Inflammatory macrophage (primary cell): ENCODE measurements around the gene CLPTM1L.
A peak's percentile ranks its signal among the peaks of the same experiment; 100 is the strongest.
"Not testable (repeated sequence)": the region's sequence is repeated elsewhere in the genome, so short reads cannot be mapped to it uniquely, and the experiment has no call there.

Experiments used
- DNase-seq, 2 donors: peaks; one replicate each; pipeline ENCODE4 v3.0.0-alpha.2; 2020 to 2022

The CLPTM1L gene

DNA sequence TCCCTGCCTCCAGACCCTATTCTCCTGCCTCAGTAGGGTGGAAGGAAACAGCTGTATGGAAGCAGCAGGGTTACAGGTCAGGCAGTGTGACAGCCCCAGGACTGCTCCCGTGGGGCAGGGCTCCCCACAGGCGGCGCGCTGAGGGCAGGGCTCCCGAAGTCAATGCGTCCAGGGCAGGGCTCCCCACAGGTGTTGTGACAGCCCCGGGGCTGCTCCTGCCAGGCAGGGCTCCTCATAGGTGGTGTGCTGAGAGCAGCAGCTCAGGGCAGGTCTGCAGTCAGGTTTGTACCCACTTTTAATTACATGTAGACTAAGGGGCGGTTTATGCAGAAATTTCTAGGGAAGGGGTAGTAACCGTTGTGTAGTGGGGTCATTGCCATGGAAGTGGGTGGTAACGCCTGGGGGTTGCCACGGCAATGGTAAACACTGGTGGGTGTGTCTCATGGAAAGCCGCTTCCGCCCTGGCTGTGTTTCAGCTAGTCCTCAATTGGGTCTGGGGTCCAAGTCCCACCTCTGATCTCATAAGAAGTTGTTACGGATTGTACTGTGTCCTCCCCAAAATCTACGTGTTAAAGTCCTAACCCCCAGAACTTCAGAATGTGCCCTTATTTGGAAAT is 33.4 kb downstream of the CLPTM1L start:
- no peak for DNase-seq

DNA sequence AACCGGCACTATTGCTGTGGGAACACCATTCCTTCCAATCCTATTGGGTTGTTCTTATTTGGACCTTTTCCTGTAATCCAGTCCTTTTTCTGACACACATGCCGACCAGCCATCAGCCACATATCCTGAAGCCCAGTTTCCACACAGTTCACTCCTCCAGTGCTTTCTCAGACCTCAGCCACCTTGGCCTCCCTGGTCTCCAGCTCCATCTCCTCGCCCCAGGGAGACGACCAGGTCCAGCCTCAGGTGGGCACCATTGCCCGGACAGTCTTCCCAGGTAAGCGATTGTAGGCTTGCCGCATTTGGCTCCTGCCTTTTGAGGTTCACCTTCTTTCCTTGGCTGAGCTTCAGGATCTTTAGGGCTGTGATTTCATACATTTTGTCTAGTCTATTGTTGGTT is 34.8 kb downstream of the CLPTM1L start:
- DNase-seq, result no peak

DNA sequence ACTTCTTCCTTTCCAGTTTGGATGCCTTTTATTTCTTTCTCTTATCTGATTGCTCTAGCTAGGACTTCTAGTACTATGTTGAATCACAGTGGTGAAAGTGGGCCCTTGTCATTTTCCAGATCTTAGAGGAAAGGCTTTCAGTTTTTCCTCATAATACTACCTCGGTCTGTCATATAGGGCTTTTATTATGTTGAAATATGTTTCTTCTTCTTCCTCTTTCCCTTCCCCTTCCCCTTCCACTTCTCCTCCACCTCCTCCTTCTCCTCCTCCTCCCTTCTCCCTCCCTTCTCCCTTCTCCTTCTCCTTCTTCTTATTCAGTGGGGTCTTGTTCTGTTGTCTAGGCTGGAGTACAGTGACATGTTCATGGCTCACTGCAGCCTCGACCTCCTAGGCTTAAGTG is 40.9 kb downstream of the CLPTM1L start:
- DNase-seq, result peak in 1 of 2 donors; percentile 22

DNA sequence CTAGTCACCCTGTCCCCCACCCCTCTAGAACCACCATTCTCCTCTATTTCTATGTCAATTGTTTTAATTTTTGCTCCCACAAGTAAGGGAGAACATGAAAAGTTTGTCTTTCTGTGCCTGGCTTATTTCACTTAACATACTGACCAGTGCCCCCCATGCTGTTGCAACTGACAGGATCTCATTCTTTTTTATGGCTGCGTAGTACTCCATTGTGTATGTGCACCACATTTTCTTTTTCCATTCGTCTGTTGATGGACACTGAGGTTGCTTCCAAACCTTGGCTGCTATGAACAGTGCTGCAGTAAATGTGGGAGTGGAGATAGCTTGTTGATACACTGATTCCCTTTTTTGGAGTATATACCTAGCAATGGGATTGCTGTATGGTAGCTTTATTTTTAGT is 42.6 kb downstream of the CLPTM1L start:
- DNase-seq, result no peak

DNA sequence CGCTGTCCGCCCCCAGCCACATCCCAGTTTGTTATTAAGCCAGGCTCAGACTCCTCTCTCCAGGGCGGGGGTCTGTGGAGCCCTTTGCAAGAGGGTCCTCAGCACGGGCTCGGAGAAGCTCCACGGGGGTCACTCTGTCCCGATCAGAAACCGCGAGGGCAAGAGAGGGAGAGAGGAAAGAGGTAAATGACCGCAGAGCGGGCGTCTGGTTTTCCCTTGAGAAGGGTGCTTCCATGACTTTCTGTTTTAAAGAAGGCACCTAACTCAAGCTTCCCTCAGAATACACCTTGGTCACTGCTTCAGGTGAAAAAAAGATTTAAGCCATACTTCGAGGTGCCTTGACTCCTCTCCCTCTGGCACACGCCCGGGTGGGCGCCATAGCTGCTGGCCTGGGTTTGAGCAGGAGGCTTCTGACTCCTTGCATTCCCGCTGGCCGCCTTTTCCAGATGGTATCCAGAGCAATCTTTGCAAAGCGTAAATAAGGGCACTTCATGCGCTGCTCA is 44.3 kb downstream of the CLPTM1L start:
- no peak for DNase-seq

DNA sequence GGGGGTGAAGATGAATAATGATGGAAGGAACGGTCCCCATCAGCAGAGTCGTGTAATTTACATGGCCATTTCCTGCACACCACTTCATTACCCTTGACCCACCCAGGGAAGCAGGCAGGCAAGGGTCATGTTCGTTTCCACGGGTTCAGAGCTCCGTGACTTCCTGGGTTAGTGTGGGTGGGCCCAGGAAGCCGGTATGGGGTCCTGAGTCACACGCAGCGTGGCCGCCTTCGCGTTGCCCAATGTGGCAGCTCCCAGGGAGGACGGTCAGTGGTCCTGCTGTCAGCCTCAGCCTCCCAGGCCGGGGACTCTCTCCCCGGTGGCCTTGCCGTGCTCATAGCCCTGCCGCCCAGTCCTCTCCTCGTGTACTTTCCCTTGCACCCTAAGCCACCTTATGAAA is 44.9 kb downstream of the CLPTM1L start:
- DNase-seq, result no peak

DNA sequence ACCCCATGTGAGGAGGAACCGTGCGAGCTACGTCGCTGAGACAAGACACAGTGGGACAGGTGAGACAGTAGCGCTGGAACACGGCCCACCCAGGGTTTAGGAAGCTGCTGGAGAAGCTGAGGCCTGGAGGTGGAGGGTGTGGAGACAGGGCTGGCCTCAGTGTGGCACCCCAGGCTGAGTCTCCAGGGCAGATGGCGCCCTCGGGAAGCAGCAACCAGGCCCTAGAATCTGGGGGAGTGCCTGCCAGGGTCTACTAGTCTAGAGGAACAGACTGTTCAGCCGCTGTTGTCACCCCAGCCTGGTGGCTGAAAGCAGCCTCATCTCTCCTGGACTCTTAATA is 45.4 kb downstream of the CLPTM1L start:
- no peak for DNase-seq

DNA sequence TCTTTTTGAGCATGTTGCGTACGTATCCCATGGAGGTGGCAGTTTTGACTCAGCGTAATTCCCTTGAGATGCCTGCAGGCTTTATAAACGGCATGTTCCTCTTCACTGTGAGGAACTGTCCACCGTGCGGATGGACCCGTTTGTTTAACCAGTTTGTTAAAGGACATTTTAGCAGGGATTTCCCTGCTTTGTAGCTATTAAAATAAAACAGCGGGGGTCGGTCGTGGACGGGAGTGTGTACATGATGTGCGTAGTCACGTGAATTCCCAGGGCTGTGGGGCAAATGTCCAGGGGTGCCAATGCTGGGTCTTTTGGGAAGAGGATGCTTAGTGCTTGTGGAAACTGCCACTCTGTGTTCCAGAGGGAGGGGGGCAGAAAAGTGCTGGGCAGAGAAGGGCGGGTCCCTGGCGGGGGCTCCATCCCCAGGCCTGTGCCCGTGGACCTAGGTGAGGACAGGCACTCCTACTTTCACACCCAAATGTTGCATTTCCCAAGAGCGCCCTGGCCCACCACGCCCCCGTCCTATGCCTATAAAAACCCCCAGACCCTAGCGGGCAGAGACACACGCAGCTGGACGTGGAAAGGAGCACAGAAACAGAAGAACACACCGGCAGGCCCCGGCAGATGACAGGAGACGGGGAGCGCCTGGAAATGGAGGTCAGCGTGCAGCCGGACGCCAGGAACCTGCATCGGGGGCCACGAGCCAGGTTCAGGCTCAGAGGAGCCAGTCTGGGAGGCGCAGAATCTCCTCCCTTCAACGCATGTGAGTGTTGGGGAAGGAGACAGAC is 46.0 kb downstream of the CLPTM1L start:
- DNase-seq, result no peak

DNA sequence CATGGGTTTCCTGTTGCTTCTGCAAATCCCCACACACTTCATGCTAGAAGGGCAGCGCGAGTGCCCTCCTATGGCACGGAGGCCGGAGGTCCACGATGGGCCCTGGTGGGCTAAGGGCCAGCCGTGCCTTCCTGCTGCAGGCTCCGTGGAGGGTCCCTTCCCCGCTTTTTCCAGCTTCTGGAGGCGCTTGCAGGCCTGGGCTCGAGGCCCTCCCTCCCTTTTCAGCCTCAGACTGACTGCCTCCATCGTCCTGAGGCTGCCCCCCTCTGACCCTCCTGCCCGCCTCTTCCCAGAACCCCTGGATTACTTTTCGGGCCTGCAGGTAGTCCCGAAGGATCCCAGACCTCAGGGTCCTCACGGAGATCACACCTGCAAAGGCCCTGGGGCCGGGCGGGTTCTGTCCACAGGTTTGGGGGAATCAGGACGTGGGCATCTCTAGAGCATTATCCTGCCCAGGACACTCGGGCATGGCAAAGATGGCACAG is 46.8 kb downstream of the CLPTM1L start:
- no peak for DNase-seq

DNA sequence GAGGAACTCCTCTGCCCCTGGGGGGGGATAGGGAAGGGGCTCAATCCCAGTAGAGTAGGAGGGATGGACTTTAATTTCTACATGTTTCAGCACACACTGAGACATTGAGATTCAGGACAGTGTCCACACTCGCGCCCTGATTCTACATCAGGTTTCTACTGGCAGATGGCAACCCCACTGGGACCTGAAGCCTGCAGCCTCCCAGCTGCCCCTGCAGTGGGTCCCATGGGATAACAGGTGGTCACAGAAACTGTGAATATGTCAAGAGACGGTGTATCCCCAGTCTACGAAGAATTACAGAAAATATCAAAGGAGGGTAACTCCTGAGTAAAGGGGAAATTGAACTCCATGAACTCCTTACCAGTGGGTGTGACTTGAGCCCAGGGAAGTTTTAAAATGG is 47.7 kb downstream of the CLPTM1L start:
- no peak for DNase-seq

DNA sequence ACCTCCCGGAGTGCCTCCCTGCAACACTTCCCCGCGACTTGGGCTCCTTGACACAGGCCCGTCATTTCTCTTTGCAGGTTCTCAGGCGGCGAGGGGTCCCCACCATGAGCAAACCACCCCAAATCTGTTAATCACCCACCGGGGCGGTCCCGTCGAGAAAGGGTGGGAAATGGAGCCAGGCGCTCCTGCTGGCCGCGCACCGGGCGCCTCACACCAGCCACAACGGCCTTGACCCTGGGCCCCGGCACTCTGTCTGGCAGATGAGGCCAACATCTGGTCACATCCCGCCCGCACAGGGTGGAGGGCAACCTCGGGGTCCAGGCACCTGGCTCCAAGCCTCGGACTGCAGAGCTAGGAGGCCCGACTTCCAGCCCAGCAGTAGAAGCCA is 49.3 kb downstream of the CLPTM1L start:
- DNase-seq, result no peak

DNA sequence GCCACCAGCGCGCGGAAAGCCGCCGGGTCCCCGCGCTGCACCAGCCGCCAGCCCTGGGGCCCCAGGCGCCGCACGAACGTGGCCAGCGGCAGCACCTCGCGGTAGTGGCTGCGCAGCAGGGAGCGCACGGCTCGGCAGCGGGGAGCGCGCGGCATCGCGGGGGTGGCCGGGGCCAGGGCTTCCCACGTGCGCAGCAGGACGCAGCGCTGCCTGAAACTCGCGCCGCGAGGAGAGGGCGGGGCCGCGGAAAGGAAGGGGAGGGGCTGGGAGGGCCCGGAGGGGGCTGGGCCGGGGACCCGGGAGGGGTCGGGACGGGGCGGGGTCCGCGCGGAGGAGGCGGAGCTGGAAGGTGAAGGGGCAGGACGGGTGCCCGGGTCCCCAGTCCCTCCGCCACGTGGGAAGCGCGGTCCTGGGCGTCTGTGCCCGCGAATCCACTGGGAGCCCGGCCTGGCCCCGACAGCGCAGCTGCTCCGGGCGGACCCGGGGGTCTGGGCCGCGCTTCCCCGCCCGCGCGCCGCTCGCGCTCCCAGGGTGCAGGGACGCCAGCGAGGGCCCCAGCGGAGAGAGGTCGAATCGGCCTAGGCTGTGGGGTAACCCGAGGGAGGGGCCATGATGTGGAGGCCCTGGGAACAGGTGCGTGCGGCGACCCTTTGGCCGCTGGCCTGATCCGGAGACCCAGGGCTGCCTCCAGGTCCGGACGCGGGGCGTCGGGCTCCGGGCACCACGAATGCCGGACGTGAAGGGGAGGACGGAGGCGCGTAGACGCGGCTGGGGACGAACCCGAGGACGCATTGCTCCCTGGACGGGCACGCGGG is 49.9 kb downstream of the CLPTM1L start, which contains the start of gene TERT:
Gene TERT (minus strand): TSS at position 234 of the 815 bp plus-strand sequence. CDS start 79 bp downstream, at position 155.
- no peak for DNase-seq

DNA sequence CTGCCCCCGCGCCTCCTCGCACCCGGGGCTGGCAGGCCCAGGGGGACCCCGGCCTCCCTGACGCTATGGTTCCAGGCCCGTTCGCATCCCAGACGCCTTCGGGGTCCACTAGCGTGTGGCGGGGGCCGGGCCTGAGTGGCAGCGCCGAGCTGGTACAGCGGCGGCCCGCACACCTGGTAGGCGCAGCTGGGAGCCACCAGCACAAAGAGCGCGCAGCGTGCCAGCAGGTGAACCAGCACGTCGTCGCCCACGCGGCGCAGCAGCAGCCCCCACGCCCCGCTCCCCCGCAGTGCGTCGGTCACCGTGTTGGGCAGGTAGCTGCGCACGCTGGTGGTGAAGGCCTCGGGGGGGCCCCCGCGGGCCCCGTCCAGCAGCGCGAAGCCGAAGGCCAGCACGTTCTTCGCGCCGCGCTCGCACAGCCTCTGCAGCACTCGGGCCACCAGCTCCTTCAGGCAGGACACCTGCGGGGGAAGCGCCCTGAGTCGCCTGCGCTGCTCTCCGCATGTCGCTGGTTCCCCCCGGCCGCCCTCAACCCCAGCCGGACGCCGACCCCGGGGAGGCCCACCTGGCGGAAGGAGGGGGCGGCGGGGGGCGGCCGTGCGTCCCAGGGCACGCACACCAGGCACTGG is 50.6 kb downstream of the CLPTM1L start:
- DNase-seq, result no peak

DNA sequence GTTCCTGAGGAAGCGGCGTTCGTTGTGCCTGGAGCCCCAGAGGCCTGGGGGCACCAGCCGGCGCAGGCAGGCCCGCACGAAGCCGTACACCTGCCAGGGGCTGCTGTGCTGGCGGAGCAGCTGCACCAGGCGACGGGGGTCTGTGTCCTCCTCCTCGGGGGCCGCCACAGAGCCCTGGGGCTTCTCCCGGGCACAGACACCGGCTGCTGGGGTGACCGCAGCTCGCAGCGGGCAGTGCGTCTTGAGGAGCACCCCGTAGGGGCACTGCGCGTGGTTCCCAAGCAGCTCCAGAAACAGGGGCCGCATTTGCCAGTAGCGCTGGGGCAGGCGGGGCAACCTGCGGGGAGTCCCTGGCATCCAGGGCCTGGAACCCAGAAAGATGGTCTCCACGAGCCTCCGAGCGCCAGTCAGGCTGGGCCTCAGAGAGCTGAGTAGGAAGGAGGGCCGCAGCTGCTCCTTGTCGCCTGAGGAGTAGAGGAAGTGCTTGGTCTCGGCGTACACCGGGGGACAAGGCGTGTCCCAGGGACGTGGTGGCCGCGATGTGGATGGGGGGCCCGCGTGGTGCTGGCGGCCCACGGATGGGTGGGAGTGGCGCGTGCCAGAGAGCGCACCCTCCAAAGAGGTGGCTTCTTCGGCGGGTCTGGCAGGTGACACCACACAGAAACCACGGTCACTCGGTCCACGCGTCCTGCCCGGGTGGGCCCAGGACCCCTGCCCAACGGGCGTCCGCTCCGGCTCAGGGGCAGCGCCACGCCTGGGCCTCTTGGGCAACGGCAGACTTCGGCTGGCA is 51.3 kb downstream of the CLPTM1L start:
- no peak for DNase-seq

DNA sequence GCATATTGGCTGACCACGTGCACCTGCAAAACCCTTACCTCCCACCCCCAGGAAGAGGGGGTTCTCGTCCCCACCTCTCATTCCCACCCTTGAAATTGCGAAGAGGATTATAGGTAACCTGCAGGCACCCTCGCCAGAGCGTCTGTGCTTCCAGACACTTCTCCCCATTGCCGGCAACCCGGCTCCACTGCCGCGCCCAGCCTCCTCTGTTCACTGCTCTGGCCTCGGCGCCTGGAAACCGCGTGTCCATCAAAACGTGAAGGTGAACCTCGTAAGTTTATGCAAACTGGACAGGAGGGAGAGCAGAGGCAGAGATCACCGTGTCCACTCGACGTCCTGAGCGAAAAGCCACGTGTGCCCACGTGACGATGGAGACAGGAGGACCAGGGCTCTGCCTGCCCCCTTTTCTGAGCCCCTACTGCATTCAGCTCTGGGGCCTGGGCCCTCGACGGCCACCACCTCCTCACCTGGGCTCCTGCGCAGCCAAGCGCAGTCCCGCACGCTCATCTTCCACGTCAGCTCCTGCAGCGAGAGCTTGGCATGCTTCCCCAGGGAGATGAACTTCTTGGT is 52.0 kb downstream of the CLPTM1L start:
- DNase-seq, result no peak

DNA sequence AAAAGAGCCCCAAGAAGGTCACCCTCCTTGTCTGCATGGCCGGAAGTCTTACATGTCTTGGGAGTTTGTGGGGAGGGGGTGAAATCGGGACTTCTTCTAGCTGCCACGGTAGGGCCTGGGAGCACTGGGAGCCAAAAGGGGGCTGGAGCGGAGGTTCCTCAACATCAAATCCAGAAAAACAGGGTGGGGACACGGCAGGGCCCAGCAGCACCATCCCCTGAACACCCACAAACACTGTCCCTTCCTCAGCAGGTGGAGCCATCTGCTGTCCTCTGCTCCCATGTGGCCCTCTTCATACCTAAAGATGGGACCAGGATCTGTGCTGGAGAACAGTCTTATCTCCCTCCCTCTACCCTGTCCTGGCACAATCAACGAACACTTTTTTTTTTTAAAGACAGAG is 52.8 kb downstream of the CLPTM1L start:
- DNase-seq, result no peak

DNA sequence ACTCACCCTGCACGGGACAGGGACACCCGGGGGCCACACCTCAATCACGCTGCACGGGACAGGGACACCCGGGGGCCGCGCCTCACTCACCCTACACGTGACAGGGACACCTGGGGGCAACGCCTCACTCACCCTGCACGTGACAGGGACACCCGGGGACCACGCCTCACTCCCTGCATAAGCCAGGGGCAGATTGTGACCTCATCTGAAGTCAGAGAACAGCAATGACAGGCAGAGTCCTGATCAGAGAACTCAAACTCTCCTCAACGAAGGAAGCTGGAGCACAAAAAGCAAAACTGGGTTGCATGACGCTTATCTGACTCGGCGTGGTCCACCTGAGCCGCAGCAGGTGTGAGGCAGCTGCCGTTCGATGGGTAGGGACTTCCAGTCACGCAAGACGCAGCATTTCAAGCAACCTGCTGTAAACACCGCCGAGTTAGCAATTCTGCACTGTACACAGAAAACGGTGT is 53.3 kb downstream of the CLPTM1L start:
- no peak for DNase-seq

DNA sequence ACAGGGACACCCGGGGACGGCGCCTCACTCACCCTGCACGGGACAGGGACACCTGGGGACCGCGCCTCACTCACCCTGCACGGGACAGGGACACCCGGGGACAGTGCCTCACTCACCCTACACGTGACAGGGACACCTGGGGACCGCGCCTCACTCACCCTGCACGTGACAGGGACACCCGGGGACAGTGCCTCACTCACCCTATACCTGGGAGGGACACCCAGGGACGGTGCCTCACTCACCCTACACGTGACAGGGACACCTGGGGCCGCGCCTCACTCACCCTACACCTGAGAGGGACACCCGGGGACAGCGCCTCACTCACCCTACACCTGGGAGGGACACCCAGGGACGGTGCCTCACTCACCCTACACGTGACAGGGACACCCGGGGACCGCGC is 53.9 kb downstream of the CLPTM1L start:
- not testable (repeated sequence) for DNase-seq

DNA sequence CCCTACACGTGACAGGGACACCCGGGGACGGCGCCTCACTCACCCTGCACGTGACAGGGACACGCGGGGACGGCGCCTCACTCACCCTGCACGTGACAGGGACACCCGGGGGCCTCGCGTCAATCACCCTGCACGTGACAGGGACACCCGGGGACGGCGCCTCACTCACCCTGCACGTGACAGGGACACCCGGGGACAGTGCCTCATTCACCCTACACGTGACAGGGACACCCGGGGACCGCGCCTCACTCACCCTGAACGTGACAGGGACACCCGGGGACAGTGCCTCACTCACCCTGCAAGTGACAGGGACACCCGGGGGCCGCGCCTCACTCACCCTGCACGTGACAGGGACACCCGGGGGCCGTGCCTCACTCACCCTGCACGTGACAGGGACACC is 55.3 kb downstream of the CLPTM1L start:
- not testable (repeated sequence) for DNase-seq

DNA sequence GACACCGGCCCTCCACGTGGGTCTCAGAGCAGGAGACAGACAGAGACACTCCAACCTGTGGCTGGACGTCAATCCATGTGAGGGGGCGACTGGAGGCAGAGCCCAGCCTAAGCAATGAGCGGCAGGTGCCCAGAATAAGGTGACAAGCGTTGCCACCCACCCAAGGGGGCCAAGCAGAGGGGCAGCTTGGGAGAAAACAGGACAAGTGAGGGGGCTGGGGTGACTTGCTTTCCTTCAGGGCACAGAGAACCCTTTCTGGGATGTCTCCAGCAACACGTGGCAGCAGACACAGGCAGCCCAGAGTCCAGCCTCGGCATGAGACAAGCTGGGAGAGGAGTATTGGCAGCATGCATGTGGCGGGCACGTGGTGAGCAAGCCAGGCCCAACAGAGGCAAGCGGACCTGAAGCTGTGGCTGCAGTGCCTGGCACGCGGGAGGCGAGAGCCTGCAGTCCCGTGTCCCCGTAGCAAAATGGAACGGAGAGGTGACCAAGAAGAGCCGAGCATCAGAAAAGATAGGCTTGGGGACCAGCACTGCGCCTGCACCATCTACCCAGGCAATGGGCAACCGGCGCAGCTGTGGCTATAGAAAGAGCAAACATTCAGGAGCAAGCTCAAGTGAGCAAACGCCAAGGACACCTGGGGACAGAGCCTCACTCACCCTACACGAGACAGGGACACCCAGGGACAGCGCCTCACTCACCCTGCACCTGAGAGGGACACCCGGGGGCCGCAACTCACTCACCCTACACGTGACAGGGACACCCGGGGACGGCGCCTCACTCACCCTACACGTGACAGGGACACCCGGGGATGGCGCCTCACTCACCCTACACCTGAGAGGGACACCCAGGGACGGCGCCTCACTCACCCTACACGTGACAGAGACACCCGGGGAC is 56.2 kb downstream of the CLPTM1L start:
- DNase-seq, result no peak
